IMR-90 (cell line): ENCODE measurements around the gene CDH23. TPM values are rescaled to one million over a fixed set of nuclear protein-coding genes. Genes with fewer than 3 reads are reported as not detected.

ENCODE experiments used
- ATAC-seq: fragments of 200-7000 bp; cut with Tn5 transposase; 2 replicates; pipeline ENCODE4 v1.9.1; 2020; ENCODE audit warnings: low read depth, mild to moderate bottlenecking, moderate library complexity
- BruUV-seq: library from RNA; stranded (reverse); fragments of 400-500 nt; replicated peaks from 2 replicates; lab custom pipeline; 2021; lab: Mats Ljungman, UMichigan
- CTCF ChIA-PET: fragments of 300-600 bp; formaldehyde crosslinking; extraction: SDS; loops from one replicate; lab custom pipeline; 2021; ENCODE audit warnings: antibody characterized with exemption; lab: Yijun Ruan, JAX
- POLR2A ChIA-PET: fragments of 300-600 bp; sonication (Branson Sonifier 250); formaldehyde crosslinking; loops from one replicate; lab custom pipeline; 2022; ENCODE audit warnings: antibody characterized with exemption; ENCODE audit not compliant: unreplicated experiment; lab: Charles Lee
- DNase-seq: peaks from one replicate; pipeline ENCODE4 v3.0.0; 2013
- H2AFZ ChIP-seq: replicated peaks from 2 replicates; pipeline ENCODE3; 2013; ENCODE audit warnings: low read length, mild to moderate bottlenecking; ENCODE audit not compliant: poor library complexity
- H2AK5ac ChIP-seq: 2 replicates; pipeline ENCODE4 v1.6.1; 2013; ENCODE audit warnings: low read depth, low read length, inconsistent platforms
- H2AK9ac ChIP-seq: replicated peaks from 2 replicates; pipeline ENCODE3; 2013; ENCODE audit warnings: mild to moderate bottlenecking, low read depth, low read length, moderate library complexity; ENCODE audit not compliant: poor library complexity
- H2BK120ac ChIP-seq: 2 replicates; pipeline ENCODE4 v1.6.1; 2013; ENCODE audit warnings: low read depth, low read length, inconsistent platforms
- H2BK15ac ChIP-seq: 3 replicates; pipeline ENCODE4 v1.6.1; 2013; ENCODE audit warnings: low read depth, low read length, inconsistent platforms
- H2BK20ac ChIP-seq: 2 replicates; pipeline ENCODE4 v1.6.1; 2013; ENCODE audit warnings: low read depth, mild to moderate bottlenecking, inconsistent platforms, low read length, moderate library complexity
- H2BK5ac ChIP-seq: 2 replicates; pipeline ENCODE4 v1.6.1; 2013; ENCODE audit warnings: mild to moderate bottlenecking, low read depth, low read length, inconsistent platforms; ENCODE audit not compliant: poor library complexity, severe bottlenecking
- H3K14ac ChIP-seq: replicated peaks from 2 replicates; pipeline ENCODE4 v1.6.1; 2013; ENCODE audit warnings: low read depth, low read length, inconsistent platforms
- H3K18ac ChIP-seq: 2 replicates; pipeline ENCODE4 v1.6.1; 2013; ENCODE audit warnings: low read depth, low read length, control low read depth
- H3K23ac ChIP-seq: 2 replicates; pipeline ENCODE4 v1.6.1; 2013; ENCODE audit warnings: low read depth, low read length, inconsistent platforms
- H3K27ac ChIP-seq: 2 replicates; pipeline ENCODE4 v1.5.1; 2013; ENCODE audit warnings: mild to moderate bottlenecking, control low read depth, low read length; ENCODE audit not compliant: insufficient read depth
- H3K27me3 ChIP-seq: 2 replicates; pipeline ENCODE4 v1.6.1; 2013; ENCODE audit warnings: low read length; ENCODE audit not compliant: control insufficient read depth, insufficient read depth
- H3K36me3 ChIP-seq: 2 replicates; pipeline ENCODE4 v1.6.1; 2013; ENCODE audit warnings: low read length, mixed read lengths; ENCODE audit not compliant: control insufficient read depth, insufficient read depth
- H3K4ac ChIP-seq: 2 replicates; pipeline ENCODE4 v1.6.1; 2013; ENCODE audit warnings: low read depth, low read length, inconsistent platforms
- H3K4me1 ChIP-seq: 2 replicates; pipeline ENCODE4 v1.6.1; 2013; ENCODE audit warnings: low read length, mixed read lengths; ENCODE audit not compliant: control insufficient read depth, insufficient read depth
- H3K4me2 ChIP-seq: 2 replicates; pipeline ENCODE4 v1.6.1; 2013; ENCODE audit warnings: low read depth, mild to moderate bottlenecking, control low read depth, low read length, moderate library complexity
- H3K4me3 ChIP-seq: 2 replicates; pipeline ENCODE4 v1.5.1; 2013; ENCODE audit warnings: low read depth, mild to moderate bottlenecking, control low read depth, low read length, moderate library complexity; ENCODE audit not compliant: insufficient read depth
- H3K56ac ChIP-seq: 2 replicates; pipeline ENCODE4 v1.6.1; 2013; ENCODE audit warnings: low read length, inconsistent platforms; ENCODE audit not compliant: insufficient read depth; ENCODE audit errors: extremely low read depth
- H3K79me1 ChIP-seq, 2 experiments: 2 replicates each; pipeline ENCODE4 v1.6.1; 2013; ENCODE audit warnings: low read length in 2 of 2, inconsistent platforms in 1 of 2, low read depth in 1 of 2
- H3K9ac ChIP-seq: 2 replicates; pipeline ENCODE4 v1.6.1; 2013; ENCODE audit warnings: low read depth, low read length, control low read depth
- H3K9me1 ChIP-seq: 2 replicates; pipeline ENCODE4 v1.6.1; 2013; ENCODE audit warnings: low read length, inconsistent platforms; ENCODE audit not compliant: insufficient read depth
- H3K9me3 ChIP-seq: 2 replicates; pipeline ENCODE4 v1.6.1; 2013; ENCODE audit warnings: low read length; ENCODE audit not compliant: control insufficient read depth, insufficient read depth
- H4K20me1 ChIP-seq: 2 replicates; pipeline ENCODE4 v1.6.1; 2013; ENCODE audit warnings: low read length, inconsistent platforms; ENCODE audit not compliant: insufficient read depth
- H4K5ac ChIP-seq: 2 replicates; pipeline ENCODE4 v1.6.1; 2013; ENCODE audit warnings: mild to moderate bottlenecking, low read depth, low read length, control low read depth
- H4K8ac ChIP-seq, 2 experiments: 2 replicates each; pipeline ENCODE4 v1.6.1; 2013; ENCODE audit warnings: low read depth in 2 of 2, low read length in 2 of 2, control low read depth in 1 of 2, inconsistent platforms in 1 of 2
- H4K91ac ChIP-seq: 2 replicates; pipeline ENCODE4 v1.6.1; 2013; ENCODE audit warnings: low read depth, low read length, inconsistent platforms; ENCODE audit not compliant: insufficient read depth
- BHLHE40 ChIP-seq: fragments of 150-350 bp; IDR thresholded peaks from 2 replicates; pipeline ENCODE4 v1.6.1; 2016; ENCODE audit warnings: mild to moderate bottlenecking, low read depth, low read length
- MAZ ChIP-seq: IDR thresholded peaks from 2 replicates; pipeline ENCODE4 v1.6.1; 2012; ENCODE audit warnings: low read depth, mild to moderate bottlenecking, low read length, improper control_type of control experiment, moderate library complexity, borderline replicate concordance
- NFE2L2 ChIP-seq: fragments of 150-350 bp; IDR thresholded peaks from 2 replicates; pipeline ENCODE4 v1.6.1; 2016; ENCODE audit warnings: low read depth, mild to moderate bottlenecking, low read length
- RCOR1 ChIP-seq: IDR thresholded peaks from 2 replicates; pipeline ENCODE4 v1.6.1; 2012; ENCODE audit warnings: mild to moderate bottlenecking, low read length, improper control_type of control experiment; ENCODE audit not compliant: insufficient replicate concordance
- WGBS, 2 experiments: methylation state at CpG; one replicate each; pipeline versions ENCODE4 v1.1.5 to v1.1.7; 2013; ENCODE audit warnings: missing lambda C conversion rate in 2 of 2; ENCODE audit not compliant: insufficient read length in 1 of 2; ENCODE audit errors: extremely low coverage in 2 of 2; 5-methylcytosine and 5-hydroxymethylcytosine counted together
- dilution Hi-C: fragments of 300-500 bp; cut with HindIII; formaldehyde crosslinking; loops from one replicate; pipeline ENCODE4 v1.14.3; 2018; ENCODE audit warnings: low sequenced_read_pairs; ENCODE audit not compliant: unreplicated experiment
- in situ Hi-C: fragments of 300-500 bp; cut with MboI; formaldehyde crosslinking; loops from 3 replicates; pipeline ENCODE4 v1.14.3; 2019; ENCODE audit warnings: low sequenced_read_pairs, inconsistent platforms, mixed read lengths
- intact Hi-C: fragments of 100-400 bp; cut with micrococcal nuclease; formaldehyde crosslinking; loops from 2 replicates; pipeline ENCODE4 v1.10.0; 2022
- polyA plus RNA-seq, 3 experiments: library from polyadenylated mRNA; depleted of rRNA; stranded (reverse); fragments of >200 nt; gene quantifications; 2 replicates each; pipeline ENCODE4 v1.2.3, GENCODE V29; 2012; ENCODE audit warnings: low replicate concordance in 1 of 3
- total RNA-seq: library from RNA; depleted of rRNA; stranded (reverse); fragments of >200 nt; gene quantifications from 2 replicates; pipeline ENCODE4 v1.2.3, GENCODE V29; 2012
- TF ChIP-seq, protein P1 (sequence below): fragments of 150-350 bp; IDR thresholded peaks from 2 replicates; pipeline ENCODE4 v1.6.1; 2016; ENCODE audit warnings: low read depth, mild to moderate bottlenecking, low read length, moderate library complexity, borderline replicate concordance

Gene CDH23
- total and polyA plus RNA-seq, 2 of the 4 experiments (the other 2 are of a cell fraction), result under 0.01 to 0.03 TPM

DNA sequence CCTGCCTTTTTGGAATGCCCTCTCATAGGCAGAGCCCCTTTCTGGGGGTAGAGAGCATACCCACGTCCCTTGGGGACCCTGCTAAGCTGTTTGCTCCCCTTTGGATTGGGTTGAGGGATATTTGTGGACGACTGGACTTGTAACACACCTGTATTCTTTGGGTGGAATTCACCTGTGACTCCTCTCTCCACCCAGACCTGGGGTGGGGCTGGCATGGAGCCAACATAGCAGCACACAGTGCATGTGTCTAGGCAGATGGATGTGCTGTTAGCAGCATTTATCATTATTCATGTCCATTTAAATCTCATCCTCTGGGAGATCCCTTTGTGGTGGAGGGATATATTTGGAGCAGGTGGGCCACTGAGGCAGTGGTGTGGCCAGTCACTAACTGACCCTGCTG, 51.0 kb downstream of the CDH23 start:
- Histone ChIP-seq H3K4me1 (no peaks in the 10 kb centered on the region), H4K20me1 (no peaks in the 10 kb centered on the region; the same call in 1 of the 2 replicates), H2BK5ac (no peak overlapping the region), H2AFZ (no peak overlapping the region), H3K9ac (no peak overlapping the region), H3K79me1 (no peaks in the 10 kb centered on the region), H3K4ac (no peak overlapping the region), H3K18ac (no peak overlapping the region), H2BK15ac (no peak overlapping the region), H4K91ac (no peak overlapping the region), H3K23ac (no peak overlapping the region), H3K56ac (no peak overlapping the region), H4K8ac (no peak overlapping the region), H3K4me3 (no peak overlapping the region), H2AK5ac (no peak overlapping the region), H3K9me1 (no peaks in the 10 kb centered on the region), H3K9me3 (no peaks in the 10 kb centered on the region), H2BK20ac (no peak overlapping the region), H3K14ac (no peak overlapping the region), H3K36me3 (no peaks in the 10 kb centered on the region), H2BK120ac (no peak overlapping the region), H3K4me2 (no peak overlapping the region), H2AK9ac (no peak overlapping the region), H4K5ac (no peak overlapping the region), H3K27me3 (peaks cover 27% of the 10 kb centered on the region), H3K27ac (no peak overlapping the region)
- ChIA-PET CTCF (no interaction called here), POLR2A (no interaction called here)
- no CpG with 5 or more reads among the region's 2 CpGs for WGBS, 2 experiments
- intact Hi-C loops, result no loop called here
- no peak for ATAC-seq
- dilution Hi-C loops, result no loop called here
- in situ Hi-C loops, result no loop called here
- BruUV-seq, result no TSS peak
- TF ChIP-seq, protein P1, sequence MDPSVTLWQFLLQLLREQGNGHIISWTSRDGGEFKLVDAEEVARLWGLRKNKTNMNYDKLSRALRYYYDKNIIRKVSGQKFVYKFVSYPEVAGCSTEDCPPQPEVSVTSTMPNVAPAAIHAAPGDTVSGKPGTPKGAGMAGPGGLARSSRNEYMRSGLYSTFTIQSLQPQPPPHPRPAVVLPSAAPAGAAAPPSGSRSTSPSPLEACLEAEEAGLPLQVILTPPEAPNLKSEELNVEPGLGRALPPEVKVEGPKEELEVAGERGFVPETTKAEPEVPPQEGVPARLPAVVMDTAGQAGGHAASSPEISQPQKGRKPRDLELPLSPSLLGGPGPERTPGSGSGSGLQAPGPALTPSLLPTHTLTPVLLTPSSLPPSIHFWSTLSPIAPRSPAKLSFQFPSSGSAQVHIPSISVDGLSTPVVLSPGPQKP, result no peak
- TF ChIP-seq RCOR1, result no peak
- TF ChIP-seq NFE2L2, result no peak
- no peak for TF ChIP-seq BHLHE40
- TF ChIP-seq MAZ, result no peak
- DNase-seq, result no peak
